K562 (cell line): ENCODE results near the gene PLAAT3. TPM values are rescaled to one million over a fixed set of nuclear protein-coding genes. Genes with fewer than 3 reads are reported as not detected.

Experiments
- ATAC-seq: fragments of 200-7000 bp; cut with Tn5 transposase; 3 replicates; pipeline ENCODE4 v1.9.1; 2020; ENCODE audit warnings: moderate library complexity
- BruUV-seq: library from RNA; stranded (reverse); fragments of 400-500 nt; replicated peaks from 2 replicates; lab custom pipeline; 2021; lab: Mats Ljungman, UMichigan
- CTCF ChIA-PET: fragments of 300-600 bp; formaldehyde crosslinking; extraction: SDS; loops from one replicate; lab custom pipeline; 2021; ENCODE audit warnings: low intra/inter-chr PET ratio; lab: Yijun Ruan, JAX
- POLR2A ChIA-PET: fragments of 300-600, 350-650 bp; sonication (Branson Sonifier 250); formaldehyde crosslinking; extraction: SDS; loops from one replicate; lab custom pipeline; 2021; ENCODE audit warnings: antibody characterized with exemption, inconsistent platforms; lab: Yijun Ruan, JAX
- DNase-seq, 4 experiments: peaks; one replicate each; pipeline versions ENCODE4 v3.0.0 to v3.0.0-alpha.2; 2011 to 2018; ENCODE audit warnings: low spot score in 3 of 4, mixed read lengths in 3 of 4; ENCODE audit errors: extremely low read depth in 1 of 4
- FAIRE-seq: peaks from 2 replicates; lab custom pipeline; 2011; peaks lifted over from hg19 to GRCh38; lab: Jason Lieb, UNC
- H2AFZ ChIP-seq: 2 replicates; pipeline ENCODE4 v1.6.0; 2011; ENCODE audit warnings: low read depth, low read length, control low read depth, inconsistent platforms
- H3K27ac ChIP-seq: fragments of 200-600 bp; 3 replicates; pipeline ENCODE4 v1.8.0; 2011; ENCODE audit warnings: low read depth, mild to moderate bottlenecking, control low read depth, inconsistent platforms, low read length, moderate library complexity, mixed read lengths; ENCODE audit errors: extremely low read depth
- H3K27me3 ChIP-seq, 2 experiments: fragments of 300-600 bp in 1 of 2; 2 replicates in 1 of 2; 3 replicates in 1 of 2; pipeline versions ENCODE4 v1.6.0 to v1.8.0; 2011; ENCODE audit warnings: inconsistent platforms in 2 of 2, low read length in 2 of 2, mild to moderate bottlenecking in 1 of 2, mixed read lengths in 1 of 2, moderate library complexity in 1 of 2; ENCODE audit not compliant: control insufficient read depth in 2 of 2, insufficient read depth in 2 of 2
- H3K36me3 ChIP-seq: fragments of 300-600 bp; 3 replicates; pipeline ENCODE4 v1.8.0; 2011; ENCODE audit warnings: mild to moderate bottlenecking, low read length, inconsistent platforms; ENCODE audit not compliant: control insufficient read depth, insufficient read depth
- H3K4me1 ChIP-seq, 2 experiments: fragments of 200-600 bp in 1 of 2; replicated peaks in 1 of 2; 2 replicates in 1 of 2; 3 replicates in 1 of 2; pipeline versions ENCODE4 v1.5.1 to v1.8.0; 2011; ENCODE audit warnings: inconsistent platforms in 2 of 2, low read length in 2 of 2, mild to moderate bottlenecking in 1 of 2, mixed read lengths in 1 of 2, moderate library complexity in 1 of 2; ENCODE audit not compliant: control insufficient read depth in 2 of 2, insufficient read depth in 2 of 2
- H3K4me2 ChIP-seq: 2 replicates; pipeline ENCODE4 v1.6.1; 2011; ENCODE audit warnings: low read length, control low read depth, inconsistent platforms, mixed read lengths; ENCODE audit not compliant: insufficient read depth
- H3K4me3 ChIP-seq: fragments of 200-600 bp; sonication (generic), shearing (Covaris generic); 2 replicates; pipeline ENCODE4 v1.5.1; 2016; ENCODE audit warnings: control low read depth, inconsistent platforms
- H3K79me2 ChIP-seq: fragments of 200-600 bp; 3 replicates; pipeline ENCODE4 v1.8.0; 2011; ENCODE audit warnings: low read length, inconsistent platforms; ENCODE audit not compliant: control insufficient read depth, insufficient read depth
- H3K9ac ChIP-seq, 2 experiments: 2 replicates each; pipeline versions ENCODE4 v1.6.0 to v1.6.1; 2011; ENCODE audit warnings: low read depth in 2 of 2, low read length in 2 of 2, control low read depth in 1 of 2, inconsistent platforms in 1 of 2, mild to moderate bottlenecking in 1 of 2, mixed read lengths in 1 of 2; ENCODE audit not compliant: insufficient read depth in 1 of 2
- H3K9me1 ChIP-seq: one replicate; pipeline ENCODE4 v1.6.0; 2011; ENCODE audit warnings: inconsistent platforms, mild to moderate bottlenecking, low read length, moderate library complexity; ENCODE audit not compliant: control insufficient read depth, insufficient read depth
- H3K9me3 ChIP-seq: replicated peaks from 2 replicates; pipeline ENCODE4 v1.5.1; 2011; ENCODE audit warnings: low read depth, low read length, inconsistent platforms; ENCODE audit not compliant: control insufficient read depth, insufficient read depth
- H4K20me1 ChIP-seq: replicated peaks from 2 replicates; pipeline ENCODE4 v1.6.1; 2011; ENCODE audit warnings: low read length, inconsistent platforms, mixed read lengths; ENCODE audit not compliant: control insufficient read depth, insufficient read depth
- CBX3 ChIP-seq, 2 experiments: IDR thresholded peaks; 1 replicate in 1 of 2; 2 replicates in 1 of 2; pipeline ENCODE4 v1.6.1; 2012; ENCODE audit warnings: inconsistent platforms in 2 of 2, low read length in 2 of 2, borderline replicate concordance in 1 of 2, control low read depth in 1 of 2
- CHCHD3 ChIP-seq: fragments of 250-450 bp; sonication (Bioruptor Pico); IDR thresholded peaks from 2 replicates; pipeline ENCODE4 v2.1.2; 2022; ENCODE audit warnings: mild to moderate bottlenecking
- CREBBP ChIP-seq: IDR thresholded peaks from one replicate; pipeline ENCODE4 v1.6.1; 2012; ENCODE audit warnings: low read depth, mild to moderate bottlenecking, control low read depth, inconsistent platforms, low read length
- EP300 ChIP-seq: IDR thresholded peaks from 2 replicates; pipeline ENCODE4 v1.6.1; 2012; ENCODE audit warnings: low read length, improper control_type of control experiment
- HLTF ChIP-seq: fragments of 450-650 bp; IDR thresholded peaks from 2 replicates; pipeline ENCODE4 v1.6.1; 2016
- HNRNPK ChIP-seq: fragments of 200-400 bp; formaldehyde crosslinking; IDR thresholded peaks from one replicate; pipeline ENCODE4 v1.6.1; 2018; ENCODE audit warnings: mild to moderate bottlenecking, low read depth, low read length; ENCODE audit not compliant: poor library complexity, severe bottlenecking
- KLF13 ChIP-seq: fragments of 450-650 bp; IDR thresholded peaks from 2 replicates; pipeline ENCODE4 v1.6.1; 2016; ENCODE audit warnings: missing genetic modification characterization, low read depth, mild to moderate bottlenecking, missing compliant biosample characterization, moderate library complexity, borderline replicate concordance
- SP1 ChIP-seq: sonication (generic); formaldehyde crosslinking; IDR thresholded peaks from 2 replicates; pipeline ENCODE4 v1.8.1; 2022; ENCODE audit warnings: mild to moderate bottlenecking, missing genetic modification reagents
- TAF7 ChIP-seq: fragments of 450-650 bp; IDR thresholded peaks from 2 replicates; pipeline ENCODE4 v1.6.1; 2016; ENCODE audit warnings: missing genetic modification characterization, missing compliant biosample characterization
- ZNF121 ChIP-seq: sonication (generic); formaldehyde crosslinking; conservative IDR thresholded peaks from 2 replicates; pipeline ENCODE4 v1.8.0; 2022; ENCODE audit warnings: missing genetic modification reagents
- ZZZ3 ChIP-seq: fragments of 450-650 bp; IDR thresholded peaks from 2 replicates; pipeline ENCODE4 v1.6.1; 2016; ENCODE audit warnings: antibody characterized with exemption, mild to moderate bottlenecking, moderate library complexity
- WGBS: fragments of 100-300 bp; shearing (Covaris generic); methylation state at CpG from one replicate; pipeline ENCODE4 v1.1.6; 2016; ENCODE audit warnings: low coverage, mixed read lengths; ENCODE audit not compliant: insufficient coverage; ENCODE audit errors: missing lambda C conversion rate; 5-methylcytosine and 5-hydroxymethylcytosine counted together
- in situ Hi-C: fragments of 300-500 bp; cut with MboI; formaldehyde crosslinking; loops from 4 replicates; pipeline ENCODE4 v1.15.0; 2018; ENCODE audit warnings: inconsistent platforms, mixed read lengths
- intact Hi-C: fragments of 100-400 bp; cut with micrococcal nuclease; formaldehyde crosslinking; loops from 2 replicates; pipeline ENCODE4 v1.14.2; 2022
- polyA plus RNA-seq, 8 experiments: library from polyadenylated mRNA; depleted of rRNA in 4 of 8; stranded (reverse) in 5 of 8; unstranded in 3 of 8; fragments of >200 nt; fragmentation: Nextera tagmentation in 2 of 8; fragmentation: Illumina TruSeq in 1 of 8; extraction: Ambion mirVana in 2 of 8; extraction: Trizol in 1 of 8; gene quantifications; 2 replicates each; pipeline versions ENCODE4 v1.2.1 to v1.2.3, GENCODE V29; 2011 to 2014; ENCODE audit warnings: inconsistent platforms in 1 of 8, missing spikeins in 1 of 8
- total RNA-seq, 7 experiments: library from RNA; depleted of rRNA in 6 of 7; stranded (reverse); fragments of >200 nt in 6 of 7; fragmentation: Illumina TruSeq in 2 of 7; extraction: Trizol in 2 of 7; gene quantifications; 2 replicates each; pipeline versions ENCODE4 v1.2.1 to v1.2.3, GENCODE V29; 2011 to 2021; ENCODE audit warnings: low replicate concordance in 1 of 7
- TF ChIP-seq, protein P1 (sequence below): fragments of 450-650 bp; conservative IDR thresholded peaks from 2 replicates; pipeline ENCODE4 v1.6.1; 2016; ENCODE audit warnings: missing genetic modification characterization, low read depth, mild to moderate bottlenecking, control low read depth, missing compliant biosample characterization

The PLAAT3 gene
- total and polyA plus RNA-seq, 9 of the 15 experiments (the other 6 are each of a cell fraction or from before 2014, with no cell fraction given): 0.80 to 2.7 (median 1.4) TPM

DNA sequence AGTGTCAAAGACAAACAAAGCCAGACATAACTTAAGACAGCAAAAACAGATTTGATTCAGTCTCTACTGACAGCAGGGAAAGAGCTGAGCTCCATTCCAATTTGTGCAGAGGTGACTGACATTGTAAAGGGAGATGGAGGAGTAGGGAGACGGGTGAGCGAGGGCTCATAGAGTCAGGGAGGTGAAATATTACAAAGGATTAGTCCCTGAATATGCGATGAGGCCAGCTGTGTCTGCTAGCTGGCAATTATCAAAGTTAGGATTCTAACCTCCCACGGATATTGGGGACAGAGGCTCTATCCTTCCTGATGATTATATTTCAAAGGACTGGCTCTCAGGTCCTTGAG is 59.4 kb downstream of the PLAAT3 start (continued):
- TF ChIP-seq, protein P1, sequence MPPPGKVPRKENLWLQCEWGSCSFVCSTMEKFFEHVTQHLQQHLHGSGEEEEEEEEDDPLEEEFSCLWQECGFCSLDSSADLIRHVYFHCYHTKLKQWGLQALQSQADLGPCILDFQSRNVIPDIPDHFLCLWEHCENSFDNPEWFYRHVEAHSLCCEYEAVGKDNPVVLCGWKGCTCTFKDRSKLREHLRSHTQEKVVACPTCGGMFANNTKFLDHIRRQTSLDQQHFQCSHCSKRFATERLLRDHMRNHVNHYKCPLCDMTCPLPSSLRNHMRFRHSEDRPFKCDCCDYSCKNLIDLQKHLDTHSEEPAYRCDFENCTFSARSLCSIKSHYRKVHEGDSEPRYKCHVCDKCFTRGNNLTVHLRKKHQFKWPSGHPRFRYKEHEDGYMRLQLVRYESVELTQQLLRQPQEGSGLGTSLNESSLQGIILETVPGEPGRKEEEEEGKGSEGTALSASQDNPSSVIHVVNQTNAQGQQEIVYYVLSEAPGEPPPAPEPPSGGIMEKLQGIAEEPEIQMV (tag): no peak
- TF ChIP-seq CHCHD3 (CRISPR knock-in tag) (no peak), ZNF121 (CRISPR knock-in tag) (no peak), HNRNPK (no peak), ZZZ3 (no peak), SP1 (CRISPR knock-in tag) (no peak), EP300 (no peak)

DNA sequence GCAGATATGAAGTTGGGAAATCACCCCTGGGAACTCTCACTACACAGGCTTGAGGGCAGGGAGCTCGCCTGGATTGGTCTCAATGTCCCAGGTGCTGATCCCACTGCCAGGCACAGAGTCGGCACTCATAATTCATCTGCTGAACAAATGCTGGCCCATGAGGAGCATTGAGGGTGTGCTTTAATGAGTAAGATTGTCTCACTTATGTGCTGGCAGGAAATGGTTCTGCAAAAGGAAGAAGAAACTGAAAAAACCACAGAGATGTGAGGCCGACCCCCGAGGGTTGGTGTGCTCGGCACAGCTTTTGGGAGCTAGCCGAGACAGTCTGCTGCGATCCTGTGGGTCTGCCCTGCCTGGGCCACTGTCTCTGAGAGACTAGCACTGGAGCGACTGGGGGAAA is 60.5 kb downstream of the PLAAT3 start:
- no peaks in the 10 kb centered on the region for H3K27me3 ChIP-seq
- H4K20me1 ChIP-seq: no peaks in the 10 kb centered on the region
- WGBS: 66% methylated on average over 7 of the region's 8 CpGs
- intact Hi-C loops (no loop called here), in situ Hi-C loops (no loop called here)
- H2AFZ ChIP-seq: 0 out of 2 replicates have a peak overlapping the region, but pooled peaks have one; percentile 48
- no peak overlapping the region for H3K4me2 ChIP-seq
- H3K27ac ChIP-seq: no peak overlapping the region
- no peaks in the 10 kb centered on the region for H3K9me1 ChIP-seq
- FAIRE-seq (no peak), ATAC-seq (no peak), DNase-seq (no peak)
- POLR2A ChIA-PET: interaction anchor here (0.6 to 1.3 kb wide), 3 partner anchors 9 to 1406 kb away, joined by 3 to 4 read pairs (median 3); no protein-coding TSS in a partner anchor
- no peaks in the 10 kb centered on the region for H3K9me3 ChIP-seq
- CTCF ChIA-PET: no interaction called here
- no TSS peak for BruUV-seq
- H3K4me1 ChIP-seq: peaks cover 0 to 17% of the 10 kb centered on the region in 2 experiments; a peak in 4 of 5 replicates
- TF ChIP-seq CBX3 (IDR thresholded peaks at IDR 0.05; ENCODE audit: borderline replicate concordance in 1 of 2, low read length in 2 of 2) (no peak), CREBBP (no peak), TAF7 (tag) (no peak), KLF13 (tag) (no peak), HLTF (no peak)
- TF ChIP-seq, all 486 proteins: peak for 0
- no peaks in the 10 kb centered on the region for H3K36me3 ChIP-seq
- H3K9ac ChIP-seq: peak overlapping the region in 1 of 2 experiments; percentile 63; a peak in 1 of 4 replicates
- no peaks in the 10 kb centered on the region for H3K79me2 ChIP-seq
- no peak overlapping the region for H3K4me3 ChIP-seq
